ENCODE measurements around the gene MX1. TPM values are rescaled to one million over a fixed set of nuclear protein-coding genes. Genes with fewer than 3 reads are reported as not detected.

Gene MX1
- total RNA-seq, 4 donors from 2014 or later, result 10.5 to 23.8 (median 17.3) TPM

DNA sequence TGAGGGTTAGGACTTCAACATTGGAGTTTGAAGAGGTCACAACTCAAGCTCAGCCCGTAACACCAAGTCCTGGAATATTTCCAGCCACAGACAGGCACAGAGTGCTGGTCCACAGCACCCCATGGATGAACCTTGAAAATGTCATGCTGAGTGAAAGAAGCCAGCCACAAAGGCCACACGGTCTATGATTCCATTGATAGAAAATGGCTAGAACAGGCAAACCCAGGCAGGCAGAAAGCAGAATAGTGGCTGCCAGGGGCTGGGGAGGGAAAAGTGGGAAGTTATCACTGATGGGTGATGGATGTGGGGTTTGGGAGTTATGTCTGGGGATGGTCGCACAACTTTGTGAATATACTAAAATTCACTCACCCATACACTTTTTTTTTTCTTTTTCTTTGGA is 21.3 kb downstream of the MX1 start:
- WGBS, 2 donors, result 84 to 87% methylated on average over 3 of the region's 3 CpGs

DNA sequence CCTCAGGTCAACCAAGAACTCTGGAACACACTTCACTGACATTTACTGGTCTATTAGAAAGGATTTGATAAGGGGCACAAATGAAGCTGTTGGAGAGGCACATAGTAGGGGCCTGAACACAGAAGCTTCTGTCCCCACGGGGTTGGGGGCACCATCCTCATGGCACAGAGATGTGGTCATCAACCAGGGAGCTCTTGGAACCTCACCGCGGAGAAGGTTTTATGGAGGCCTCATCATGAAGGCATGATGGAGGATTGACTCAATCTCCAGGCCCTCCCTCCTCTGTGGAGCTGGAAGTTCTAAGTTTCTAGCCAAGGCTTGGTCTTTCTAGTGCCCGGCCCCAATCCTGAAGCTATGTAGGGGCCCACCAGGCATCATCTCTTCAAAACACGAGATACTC is 23.6 kb downstream of the MX1 start:
- Histone ChIP-seq H3K27ac (no peak overlapping the region), H3K4me1 (no peaks in the 10 kb centered on the region), H3K27me3 (no peaks in the 10 kb centered on the region), H3K9me3 (no peaks in the 10 kb centered on the region), H3K4me3 (no peak overlapping the region), H3K36me3 (peaks cover 0 to 98% (median 0%) of the 10 kb centered on the region in 3 donors)
- TF ChIP-seq EP300 (IDR thresholded peaks at IDR 0.05) (no peak), POLR2A (IDR thresholded peaks at IDR 0.05) (no peak)
- TF ChIP-seq, protein P1, sequence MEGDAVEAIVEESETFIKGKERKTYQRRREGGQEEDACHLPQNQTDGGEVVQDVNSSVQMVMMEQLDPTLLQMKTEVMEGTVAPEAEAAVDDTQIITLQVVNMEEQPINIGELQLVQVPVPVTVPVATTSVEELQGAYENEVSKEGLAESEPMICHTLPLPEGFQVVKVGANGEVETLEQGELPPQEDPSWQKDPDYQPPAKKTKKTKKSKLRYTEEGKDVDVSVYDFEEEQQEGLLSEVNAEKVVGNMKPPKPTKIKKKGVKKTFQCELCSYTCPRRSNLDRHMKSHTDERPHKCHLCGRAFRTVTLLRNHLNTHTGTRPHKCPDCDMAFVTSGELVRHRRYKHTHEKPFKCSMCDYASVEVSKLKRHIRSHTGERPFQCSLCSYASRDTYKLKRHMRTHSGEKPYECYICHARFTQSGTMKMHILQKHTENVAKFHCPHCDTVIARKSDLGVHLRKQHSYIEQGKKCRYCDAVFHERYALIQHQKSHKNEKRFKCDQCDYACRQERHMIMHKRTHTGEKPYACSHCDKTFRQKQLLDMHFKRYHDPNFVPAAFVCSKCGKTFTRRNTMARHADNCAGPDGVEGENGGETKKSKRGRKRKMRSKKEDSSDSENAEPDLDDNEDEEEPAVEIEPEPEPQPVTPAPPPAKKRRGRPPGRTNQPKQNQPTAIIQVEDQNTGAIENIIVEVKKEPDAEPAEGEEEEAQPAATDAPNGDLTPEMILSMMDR (IDR thresholded peaks at IDR 0.05), result no peak
- no peak for DNase-seq (ENCODE audit: low spot score in 2 of 2)
- WGBS, 2 donors, result 77 to 80% methylated on average over 5 of the region's 5 CpGs

More for the DNA sequence above, 21.3 kb downstream of the MX1 start:
- no peak for DNase-seq (ENCODE audit: low spot score in 2 of 2)
- Histone ChIP-seq H3K36me3 (peaks cover 0 to 98% (median 0%) of the 10 kb centered on the region in 3 donors), H3K9me3 (no peaks in the 10 kb centered on the region), H3K27me3 (no peaks in the 10 kb centered on the region), H3K4me3 (no peak overlapping the region), H3K4me1 (no peaks in the 10 kb centered on the region), H3K27ac (no peak overlapping the region)
- TF ChIP-seq, protein P1 (IDR thresholded peaks at IDR 0.05), result no peak
- TF ChIP-seq EP300 (IDR thresholded peaks at IDR 0.05) (no peak), POLR2A (IDR thresholded peaks at IDR 0.05) (no peak)

DNA sequence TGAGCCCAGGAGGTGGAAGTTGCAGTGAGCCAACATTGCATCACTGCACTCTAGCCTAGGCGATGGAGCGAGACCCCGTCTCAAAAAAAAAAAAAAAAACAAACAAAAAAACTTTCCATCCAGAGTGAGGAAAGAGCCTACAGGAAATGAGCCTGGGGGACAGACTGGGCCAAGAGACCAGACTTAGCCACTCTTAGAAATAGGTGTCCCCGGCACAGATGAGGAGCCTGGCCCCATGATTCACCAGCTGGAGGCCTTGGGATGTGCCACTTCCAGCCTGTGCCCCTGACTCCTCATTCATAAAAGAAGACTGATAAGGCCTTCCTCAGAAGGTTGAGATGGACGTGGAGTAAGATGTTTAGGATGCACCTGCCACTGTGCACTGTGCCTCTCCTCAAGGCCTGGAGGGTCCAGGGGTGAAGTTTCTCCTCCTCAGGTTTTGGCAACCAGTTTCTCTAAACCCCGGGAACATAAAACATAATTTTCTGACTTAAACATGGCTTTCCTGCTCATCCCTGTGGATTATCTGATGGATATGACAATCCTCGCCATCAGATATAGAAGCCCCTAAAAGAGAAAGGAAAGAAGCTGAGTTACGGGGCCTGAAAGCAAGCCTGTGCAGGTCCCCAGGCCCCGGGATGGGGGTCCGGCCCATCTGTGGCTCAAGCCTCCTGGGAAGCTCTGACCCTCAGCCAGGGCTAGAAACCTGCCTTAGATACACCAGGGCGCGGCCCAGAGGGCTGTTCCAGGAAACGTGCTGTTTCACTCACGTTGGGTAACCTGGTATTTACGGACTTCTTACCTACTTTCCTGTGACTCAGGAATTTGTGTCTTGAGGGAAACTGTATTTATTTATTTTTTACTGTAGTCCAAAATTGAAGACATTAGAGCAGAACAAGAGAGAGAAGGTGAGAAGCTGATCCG is 26.0 kb downstream of the MX1 start:
- Histone ChIP-seq H3K27ac (no peak overlapping the region), H3K4me3 (no peak overlapping the region), H3K4me1 (no peaks in the 10 kb centered on the region), H3K27me3 (no peaks in the 10 kb centered on the region), H3K9me3 (no peaks in the 10 kb centered on the region), H3K36me3 (peaks cover 0 to 98% (median 0%) of the 10 kb centered on the region in 3 donors)
- WGBS, 2 donors, result 87 to 88% methylated on average over 16 of the region's 16 CpGs
- no peak for DNase-seq (ENCODE audit: low spot score in 2 of 2)
- no peak for TF ChIP-seq POLR2A (IDR thresholded peaks at IDR 0.05)
- TF ChIP-seq EP300 (IDR thresholded peaks at IDR 0.05), result no peak

DNA sequence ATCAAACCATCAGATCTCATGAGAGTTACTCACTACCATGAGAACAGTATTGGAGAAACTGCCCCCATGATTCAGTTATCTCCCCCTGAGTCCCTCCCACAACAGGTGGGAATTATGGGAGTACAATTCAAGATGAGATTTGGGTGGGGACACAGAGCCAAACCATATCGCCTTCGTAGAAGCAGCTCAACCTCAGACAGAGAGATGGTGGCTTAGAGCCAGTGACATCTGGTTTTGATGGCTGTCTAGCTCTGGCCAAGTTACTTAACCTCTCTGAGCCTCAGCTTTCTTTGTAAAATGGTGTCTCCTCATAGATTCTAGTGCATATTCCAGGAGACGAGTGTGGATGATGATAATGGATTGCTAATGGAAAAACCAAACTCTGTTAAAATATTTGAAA is 27.2 kb downstream of the MX1 start:
- peaks cover 0 to 98% (median 0%) of the 10 kb centered on the region in 3 donors for H3K36me3 ChIP-seq
- no peak overlapping the region for H3K4me3 ChIP-seq
- no peaks in the 10 kb centered on the region for H3K9me3 ChIP-seq
- WGBS, 2 donors, result 78 to 90% methylated on average over 3 of the region's 3 CpGs
- H3K4me1 ChIP-seq, result no peaks in the 10 kb centered on the region
- no peak for DNase-seq (ENCODE audit: low spot score in 2 of 2)
- TF ChIP-seq, protein P1 (IDR thresholded peaks at IDR 0.05), result no peak
- TF ChIP-seq EP300 (IDR thresholded peaks at IDR 0.05), result no peak
- TF ChIP-seq POLR2A (IDR thresholded peaks at IDR 0.05), result no peak
- no peak overlapping the region for H3K27ac ChIP-seq
- no peaks in the 10 kb centered on the region for H3K27me3 ChIP-seq

DNA sequence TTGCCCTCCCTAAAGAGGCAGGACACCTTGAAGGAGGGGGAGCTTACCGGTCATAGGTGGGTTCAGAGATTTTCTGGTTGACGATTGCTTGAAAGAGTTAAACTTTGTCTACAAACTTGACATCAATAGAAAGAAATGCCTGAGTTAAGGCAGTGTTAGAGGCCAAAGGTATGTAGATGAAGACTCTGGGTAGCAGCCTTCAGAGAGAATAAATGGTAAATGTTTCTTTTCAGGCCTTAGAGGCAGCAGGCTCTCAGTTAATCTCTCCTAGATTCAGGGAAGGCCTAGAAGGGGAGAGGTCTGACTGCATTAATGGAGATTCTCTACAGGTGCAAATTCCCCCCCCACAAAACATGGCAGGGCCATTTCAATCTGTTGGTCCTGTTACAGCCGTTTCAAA is 27.7 kb downstream of the MX1 start:
- H3K27ac ChIP-seq, result no peak overlapping the region
- peaks cover 0 to 98% (median 0%) of the 10 kb centered on the region in 3 donors for H3K36me3 ChIP-seq
- 58 to 85% methylated on average over 3 of the region's 3 CpGs for WGBS, 2 donors
- H3K4me1 ChIP-seq, result no peaks in the 10 kb centered on the region
- TF ChIP-seq, protein P1 (IDR thresholded peaks at IDR 0.05), result no peak
- TF ChIP-seq POLR2A (IDR thresholded peaks at IDR 0.05) (no peak), EP300 (IDR thresholded peaks at IDR 0.05) (no peak)
- H3K27me3 ChIP-seq, result no peaks in the 10 kb centered on the region
- no peaks in the 10 kb centered on the region for H3K9me3 ChIP-seq
- no peak overlapping the region for H3K4me3 ChIP-seq
- no peak for DNase-seq (ENCODE audit: low spot score in 2 of 2)

Data from tibial nerve (tissue), 4 donors.